IMR-90 (cell line): ENCODE results near the gene AAGAB. TPM values are rescaled to one million over a fixed set of nuclear protein-coding genes. Genes with fewer than 3 reads are reported as not detected.

Source experiments
- ATAC-seq: fragments of 200-7000 bp; cut with Tn5 transposase; 2 replicates; pipeline ENCODE4 v1.9.1; 2020; ENCODE audit warnings: low read depth, mild to moderate bottlenecking, moderate library complexity
- BruUV-seq: library from RNA; stranded (reverse); fragments of 400-500 nt; replicated peaks from 2 replicates; lab custom pipeline; 2021; lab: Mats Ljungman, UMichigan
- CTCF ChIA-PET: fragments of 300-600 bp; formaldehyde crosslinking; extraction: SDS; loops from one replicate; lab custom pipeline; 2021; ENCODE audit warnings: antibody characterized with exemption; lab: Yijun Ruan, JAX
- POLR2A ChIA-PET: fragments of 300-600 bp; sonication (Branson Sonifier 250); formaldehyde crosslinking; loops from one replicate; lab custom pipeline; 2022; ENCODE audit warnings: antibody characterized with exemption; ENCODE audit not compliant: unreplicated experiment; lab: Charles Lee
- DNase-seq: peaks from one replicate; pipeline ENCODE4 v3.0.0; 2013
- H2AFZ ChIP-seq: replicated peaks from 2 replicates; pipeline ENCODE3; 2013; ENCODE audit warnings: low read length, mild to moderate bottlenecking; ENCODE audit not compliant: poor library complexity
- H2AK5ac ChIP-seq: 2 replicates; pipeline ENCODE4 v1.6.1; 2013; ENCODE audit warnings: low read depth, low read length, inconsistent platforms
- H2AK9ac ChIP-seq: replicated peaks from 2 replicates; pipeline ENCODE3; 2013; ENCODE audit warnings: mild to moderate bottlenecking, low read depth, low read length, moderate library complexity; ENCODE audit not compliant: poor library complexity
- H2BK120ac ChIP-seq: 2 replicates; pipeline ENCODE4 v1.6.1; 2013; ENCODE audit warnings: low read depth, low read length, inconsistent platforms
- H2BK15ac ChIP-seq: 3 replicates; pipeline ENCODE4 v1.6.1; 2013; ENCODE audit warnings: low read depth, low read length, inconsistent platforms
- H2BK20ac ChIP-seq: 2 replicates; pipeline ENCODE4 v1.6.1; 2013; ENCODE audit warnings: low read depth, mild to moderate bottlenecking, inconsistent platforms, low read length, moderate library complexity
- H2BK5ac ChIP-seq: 2 replicates; pipeline ENCODE4 v1.6.1; 2013; ENCODE audit warnings: mild to moderate bottlenecking, low read depth, low read length, inconsistent platforms; ENCODE audit not compliant: poor library complexity, severe bottlenecking
- H3K14ac ChIP-seq: replicated peaks from 2 replicates; pipeline ENCODE4 v1.6.1; 2013; ENCODE audit warnings: low read depth, low read length, inconsistent platforms
- H3K18ac ChIP-seq: 2 replicates; pipeline ENCODE4 v1.6.1; 2013; ENCODE audit warnings: low read depth, low read length, control low read depth
- H3K23ac ChIP-seq: 2 replicates; pipeline ENCODE4 v1.6.1; 2013; ENCODE audit warnings: low read depth, low read length, inconsistent platforms
- H3K27ac ChIP-seq: 2 replicates; pipeline ENCODE4 v1.5.1; 2013; ENCODE audit warnings: mild to moderate bottlenecking, control low read depth, low read length; ENCODE audit not compliant: insufficient read depth
- H3K27me3 ChIP-seq: 2 replicates; pipeline ENCODE4 v1.6.1; 2013; ENCODE audit warnings: low read length; ENCODE audit not compliant: control insufficient read depth, insufficient read depth
- H3K36me3 ChIP-seq: 2 replicates; pipeline ENCODE4 v1.6.1; 2013; ENCODE audit warnings: low read length, mixed read lengths; ENCODE audit not compliant: control insufficient read depth, insufficient read depth
- H3K4ac ChIP-seq: 2 replicates; pipeline ENCODE4 v1.6.1; 2013; ENCODE audit warnings: low read depth, low read length, inconsistent platforms
- H3K4me1 ChIP-seq: 2 replicates; pipeline ENCODE4 v1.6.1; 2013; ENCODE audit warnings: low read length, mixed read lengths; ENCODE audit not compliant: control insufficient read depth, insufficient read depth
- H3K4me2 ChIP-seq: 2 replicates; pipeline ENCODE4 v1.6.1; 2013; ENCODE audit warnings: low read depth, mild to moderate bottlenecking, control low read depth, low read length, moderate library complexity
- H3K4me3 ChIP-seq: 2 replicates; pipeline ENCODE4 v1.5.1; 2013; ENCODE audit warnings: low read depth, mild to moderate bottlenecking, control low read depth, low read length, moderate library complexity; ENCODE audit not compliant: insufficient read depth
- H3K56ac ChIP-seq: 2 replicates; pipeline ENCODE4 v1.6.1; 2013; ENCODE audit warnings: low read length, inconsistent platforms; ENCODE audit not compliant: insufficient read depth; ENCODE audit errors: extremely low read depth
- H3K79me1 ChIP-seq, 2 experiments: 2 replicates each; pipeline ENCODE4 v1.6.1; 2013; ENCODE audit warnings: low read length in 2 of 2, inconsistent platforms in 1 of 2, low read depth in 1 of 2
- H3K9ac ChIP-seq: 2 replicates; pipeline ENCODE4 v1.6.1; 2013; ENCODE audit warnings: low read depth, low read length, control low read depth
- H3K9me1 ChIP-seq: 2 replicates; pipeline ENCODE4 v1.6.1; 2013; ENCODE audit warnings: low read length, inconsistent platforms; ENCODE audit not compliant: insufficient read depth
- H3K9me3 ChIP-seq: 2 replicates; pipeline ENCODE4 v1.6.1; 2013; ENCODE audit warnings: low read length; ENCODE audit not compliant: control insufficient read depth, insufficient read depth
- H4K20me1 ChIP-seq: 2 replicates; pipeline ENCODE4 v1.6.1; 2013; ENCODE audit warnings: low read length, inconsistent platforms; ENCODE audit not compliant: insufficient read depth
- H4K5ac ChIP-seq: 2 replicates; pipeline ENCODE4 v1.6.1; 2013; ENCODE audit warnings: mild to moderate bottlenecking, low read depth, low read length, control low read depth
- H4K8ac ChIP-seq, 2 experiments: 2 replicates each; pipeline ENCODE4 v1.6.1; 2013; ENCODE audit warnings: low read depth in 2 of 2, low read length in 2 of 2, control low read depth in 1 of 2, inconsistent platforms in 1 of 2
- H4K91ac ChIP-seq: 2 replicates; pipeline ENCODE4 v1.6.1; 2013; ENCODE audit warnings: low read depth, low read length, inconsistent platforms; ENCODE audit not compliant: insufficient read depth
- POLR2A ChIP-seq: IDR thresholded peaks from 2 replicates; pipeline ENCODE4 v1.6.1; 2012; ENCODE audit warnings: mild to moderate bottlenecking, low read depth, low read length
- RFX5 ChIP-seq: IDR thresholded peaks from 2 replicates; pipeline ENCODE4 v1.8.0; 2012; ENCODE audit warnings: low read depth, mild to moderate bottlenecking, low read length, moderate library complexity
- WGBS, 2 experiments: methylation state at CpG; one replicate each; pipeline versions ENCODE4 v1.1.5 to v1.1.7; 2013; ENCODE audit warnings: missing lambda C conversion rate in 2 of 2; ENCODE audit not compliant: insufficient read length in 1 of 2; ENCODE audit errors: extremely low coverage in 2 of 2; 5-methylcytosine and 5-hydroxymethylcytosine counted together
- dilution Hi-C: fragments of 300-500 bp; cut with HindIII; formaldehyde crosslinking; loops from one replicate; pipeline ENCODE4 v1.14.3; 2018; ENCODE audit warnings: low sequenced_read_pairs; ENCODE audit not compliant: unreplicated experiment
- in situ Hi-C: fragments of 300-500 bp; cut with MboI; formaldehyde crosslinking; loops from 3 replicates; pipeline ENCODE4 v1.14.3; 2019; ENCODE audit warnings: low sequenced_read_pairs, inconsistent platforms, mixed read lengths
- intact Hi-C: fragments of 100-400 bp; cut with micrococcal nuclease; formaldehyde crosslinking; loops from 2 replicates; pipeline ENCODE4 v1.10.0; 2022
- polyA plus RNA-seq, 3 experiments: library from polyadenylated mRNA; depleted of rRNA; stranded (reverse); fragments of >200 nt; gene quantifications; 2 replicates each; pipeline ENCODE4 v1.2.3, GENCODE V29; 2012; ENCODE audit warnings: low replicate concordance in 1 of 3
- total RNA-seq: library from RNA; depleted of rRNA; stranded (reverse); fragments of >200 nt; gene quantifications from 2 replicates; pipeline ENCODE4 v1.2.3, GENCODE V29; 2012

The AAGAB gene
- total and polyA plus RNA-seq, 2 of the 4 experiments (the other 2 are of a cell fraction) = 26.1 to 69.7 TPM

DNA sequence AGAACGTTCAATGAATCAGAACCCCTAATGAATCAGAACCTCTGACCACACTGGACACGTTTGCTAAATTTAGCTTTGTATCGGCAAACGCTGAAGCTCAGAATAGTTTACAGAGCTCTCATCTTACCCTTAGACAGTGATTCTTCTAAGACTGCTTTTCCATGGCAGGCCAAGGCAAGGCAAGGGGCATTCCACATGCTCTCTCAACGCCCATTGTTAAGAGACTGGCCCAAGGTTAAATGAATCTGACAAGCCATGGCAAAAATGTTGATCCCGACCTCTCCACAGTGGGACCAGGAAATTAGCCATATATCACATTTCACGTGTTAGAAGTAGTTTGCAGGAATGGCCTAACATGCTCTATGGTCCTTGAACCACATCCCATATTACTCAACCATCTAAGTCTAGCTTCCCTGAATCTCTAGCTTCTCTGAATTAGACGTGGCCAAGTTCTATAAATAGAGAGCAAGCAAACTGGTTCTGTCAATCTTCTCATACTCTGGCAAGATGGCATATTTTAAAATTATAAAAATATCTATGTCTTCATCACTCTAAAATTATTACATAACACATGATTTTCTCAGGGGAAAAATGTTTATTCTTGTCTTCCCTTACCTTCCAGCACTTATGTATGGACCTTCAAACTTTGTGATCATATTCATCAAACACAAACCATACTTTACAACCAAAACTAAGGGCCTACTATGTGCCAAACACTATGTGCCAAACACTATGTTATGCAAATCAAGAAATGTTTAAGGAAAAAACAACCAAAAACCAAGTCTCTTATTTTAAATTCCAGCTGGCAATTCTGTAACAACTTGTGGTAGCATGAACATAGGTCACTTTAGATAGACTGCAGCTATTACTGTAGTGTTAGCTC is 54.3 kb downstream of the AAGAB start:
- H4K20me1 ChIP-seq = peaks cover 22% of the 10 kb centered on the region; the same call in 1 of the 2 replicates
- peak overlapping the region; percentile 77 for H2BK5ac ChIP-seq
- peak overlapping the region; percentile 72 for H2AK5ac ChIP-seq
- ATAC-seq = 0 out of 2 replicates have a peak, but pooled peaks have one; percentile 2
- no peak overlapping the region for H3K9ac ChIP-seq
- peaks cover 5% of the 10 kb centered on the region; the same call in 1 of the 2 replicates for H3K36me3 ChIP-seq
- CTCF ChIA-PET = no interaction called here
- peaks cover 23% of the 10 kb centered on the region for H3K4me1 ChIP-seq
- peak; percentile 76 for DNase-seq
- intact Hi-C loops (loop anchor here (5.0 kb wide), 2 partner anchors 232 to 637 kb away; no protein-coding TSS in a partner anchor), in situ Hi-C loops (loop anchor here (10.0 kb wide), 1 partner anchor 255 kb away; no protein-coding TSS in a partner anchor), dilution Hi-C loops (no loop called here)
- H3K27ac ChIP-seq = peak overlapping the region; percentile 42
- H3K56ac ChIP-seq = no peak overlapping the region
- H3K27me3 ChIP-seq = no peaks in the 10 kb centered on the region
- no peak for TF ChIP-seq RFX5
- 0 out of 2 replicates have a peak, but pooled peaks have one; percentile 28 for TF ChIP-seq POLR2A
- no peak overlapping the region; the same call in 2 of the 3 replicates for H2BK15ac ChIP-seq
- H2BK120ac ChIP-seq = peak overlapping the region; percentile 33; the same call in 1 of the 2 replicates
- peak overlapping the region; percentile 49 for H3K14ac ChIP-seq
- H2AK9ac ChIP-seq = no peak overlapping the region
- POLR2A ChIA-PET = no interaction called here
- peaks cover 34% of the 10 kb centered on the region for H3K9me1 ChIP-seq
- peak overlapping the region; percentile 37 for H3K4ac ChIP-seq
- peaks cover 0 to 23% of the 10 kb centered on the region in 2 experiments; a peak in 2 of 4 replicates for H3K79me1 ChIP-seq
- peak overlapping the region; percentile 13 for H2AFZ ChIP-seq
- H3K9me3 ChIP-seq = no peaks in the 10 kb centered on the region
- peak overlapping the region; percentile 1; the same call in 1 of the 2 replicates for H3K4me2 ChIP-seq
- 50% methylated on average over 2 of the region's 8 CpGs; no CpG with 5 or more reads in 1 of the 2 experiments for whole genome bisulfite sequencing, 2 experiments
- peak overlapping the region in 1 of 2 experiments; percentile 20; a peak in 2 of 4 replicates for H4K8ac ChIP-seq
- peak overlapping the region; percentile 5; the same call in 1 of the 2 replicates for H2BK20ac ChIP-seq
- peak overlapping the region; percentile 58; the same call in 1 of the 2 replicates for H4K5ac ChIP-seq
- H3K23ac ChIP-seq = peak overlapping the region; percentile 19
- H3K18ac ChIP-seq = peak overlapping the region; percentile 4; the same call in 1 of the 2 replicates
- no TSS peak for BruUV-seq
- no peak overlapping the region for H3K4me3 ChIP-seq
- no peak overlapping the region for H4K91ac ChIP-seq
